GM20000 (cell line): ENCODE results near the gene KIF15.
"Not testable (repeated sequence)": the region's sequence is repeated elsewhere in the genome, so short reads cannot be mapped to it uniquely, and the experiment has no call there.

Experiments used
- DNase-seq: peaks from one replicate; pipeline ENCODE4 v3.0.0; 2012; ENCODE audit warnings: low spot score
- TF ChIP-seq, protein P1 (sequence below): IDR thresholded peaks from 2 replicates; pipeline ENCODE4 v1.5.1; 2012; ENCODE audit warnings: mild to moderate bottlenecking, control low read depth; ENCODE audit errors: extremely low read depth, missing control alignments

The KIF15 gene

DNA sequence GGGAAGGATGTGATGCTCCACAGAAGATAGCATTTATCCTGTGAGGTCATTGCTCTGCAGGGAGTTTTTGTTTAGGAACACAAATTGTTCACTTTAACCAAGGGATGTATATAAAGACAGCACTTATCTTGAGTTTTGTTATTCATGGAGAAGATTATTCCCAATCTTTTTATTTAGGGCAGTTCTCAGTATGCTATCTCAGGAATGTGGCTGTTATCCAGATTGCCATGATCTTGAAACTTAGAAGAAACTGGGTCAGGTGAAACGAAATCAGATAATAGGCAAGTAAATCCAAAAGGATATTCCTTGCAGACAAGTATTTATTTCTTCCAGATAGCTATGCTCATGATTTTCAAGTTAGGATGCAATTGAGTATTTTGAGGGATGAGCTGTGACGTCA lies 80.8 kb downstream of the KIF15 start:
- no peak for DNase-seq
- TF ChIP-seq, protein P1, sequence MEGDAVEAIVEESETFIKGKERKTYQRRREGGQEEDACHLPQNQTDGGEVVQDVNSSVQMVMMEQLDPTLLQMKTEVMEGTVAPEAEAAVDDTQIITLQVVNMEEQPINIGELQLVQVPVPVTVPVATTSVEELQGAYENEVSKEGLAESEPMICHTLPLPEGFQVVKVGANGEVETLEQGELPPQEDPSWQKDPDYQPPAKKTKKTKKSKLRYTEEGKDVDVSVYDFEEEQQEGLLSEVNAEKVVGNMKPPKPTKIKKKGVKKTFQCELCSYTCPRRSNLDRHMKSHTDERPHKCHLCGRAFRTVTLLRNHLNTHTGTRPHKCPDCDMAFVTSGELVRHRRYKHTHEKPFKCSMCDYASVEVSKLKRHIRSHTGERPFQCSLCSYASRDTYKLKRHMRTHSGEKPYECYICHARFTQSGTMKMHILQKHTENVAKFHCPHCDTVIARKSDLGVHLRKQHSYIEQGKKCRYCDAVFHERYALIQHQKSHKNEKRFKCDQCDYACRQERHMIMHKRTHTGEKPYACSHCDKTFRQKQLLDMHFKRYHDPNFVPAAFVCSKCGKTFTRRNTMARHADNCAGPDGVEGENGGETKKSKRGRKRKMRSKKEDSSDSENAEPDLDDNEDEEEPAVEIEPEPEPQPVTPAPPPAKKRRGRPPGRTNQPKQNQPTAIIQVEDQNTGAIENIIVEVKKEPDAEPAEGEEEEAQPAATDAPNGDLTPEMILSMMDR: no peak

DNA sequence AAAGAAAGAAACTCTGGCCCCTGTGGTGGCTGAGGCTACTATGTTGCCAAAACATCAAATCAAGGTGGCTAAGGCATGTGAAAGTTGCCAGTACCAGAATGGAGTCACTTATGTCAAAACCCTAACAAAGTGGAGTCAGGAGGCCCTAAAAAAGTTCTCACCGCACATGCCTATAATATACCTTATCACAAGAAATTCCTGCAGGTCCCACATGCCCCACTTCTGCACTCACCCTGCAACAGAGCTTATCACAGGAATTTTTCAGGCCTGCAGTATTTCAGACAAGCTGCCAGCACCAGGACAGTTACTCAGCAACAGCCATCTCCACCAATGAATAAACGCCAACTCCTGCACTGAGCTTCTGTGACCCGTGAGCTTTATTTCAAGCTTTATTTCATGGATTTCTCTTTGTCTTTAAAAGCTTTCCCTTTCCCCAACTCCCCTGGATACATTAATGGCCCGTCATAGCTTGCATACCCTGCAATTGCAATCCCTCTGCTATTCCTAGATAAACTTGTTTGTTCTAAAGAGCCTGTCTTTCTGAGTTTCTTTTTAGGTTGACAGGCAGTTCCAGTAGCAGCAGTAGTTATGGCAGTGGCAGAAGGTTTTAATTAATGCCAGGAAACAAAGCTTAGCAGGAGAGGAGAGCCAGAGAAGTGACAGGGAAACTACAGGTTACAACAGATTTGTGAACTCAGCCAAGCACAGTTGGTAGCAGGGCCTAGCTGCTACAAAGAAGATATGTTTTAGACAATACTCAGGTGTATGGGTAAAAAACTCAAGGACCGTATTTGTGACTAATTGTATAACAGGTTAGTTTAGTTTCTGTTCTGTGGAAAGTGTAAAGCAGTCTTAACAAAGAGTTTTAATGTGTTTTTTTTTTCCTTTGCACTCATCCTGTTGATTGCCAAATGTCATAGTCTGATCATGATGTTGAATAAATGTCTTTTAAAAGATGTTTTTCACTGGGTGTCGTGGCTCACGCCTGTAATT lies 84.2 kb downstream of the KIF15 start:
- TF ChIP-seq, protein P1: no peak
- DNase-seq: no peak

DNA sequence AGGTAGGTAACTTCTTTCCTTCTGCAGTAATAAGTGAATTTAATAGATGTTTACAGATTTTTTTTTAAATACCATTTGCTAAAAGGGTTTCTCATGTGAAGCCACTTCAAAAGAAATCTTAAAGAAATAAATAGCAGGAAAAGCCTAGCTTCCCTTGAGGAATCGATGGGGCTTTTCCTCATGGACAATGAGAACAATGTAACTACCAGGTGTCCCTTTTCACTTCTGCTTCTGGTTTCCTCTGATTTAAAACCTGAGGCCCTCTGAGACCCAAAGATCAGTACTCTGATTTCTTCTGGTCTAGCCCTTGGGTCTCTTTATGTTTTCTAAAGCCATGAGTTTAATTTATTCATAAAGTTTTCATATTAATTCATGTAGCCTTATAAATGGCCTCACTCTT lies 87.0 kb downstream of the KIF15 start:
- no peak for DNase-seq
- TF ChIP-seq, protein P1: no peak

DNA sequence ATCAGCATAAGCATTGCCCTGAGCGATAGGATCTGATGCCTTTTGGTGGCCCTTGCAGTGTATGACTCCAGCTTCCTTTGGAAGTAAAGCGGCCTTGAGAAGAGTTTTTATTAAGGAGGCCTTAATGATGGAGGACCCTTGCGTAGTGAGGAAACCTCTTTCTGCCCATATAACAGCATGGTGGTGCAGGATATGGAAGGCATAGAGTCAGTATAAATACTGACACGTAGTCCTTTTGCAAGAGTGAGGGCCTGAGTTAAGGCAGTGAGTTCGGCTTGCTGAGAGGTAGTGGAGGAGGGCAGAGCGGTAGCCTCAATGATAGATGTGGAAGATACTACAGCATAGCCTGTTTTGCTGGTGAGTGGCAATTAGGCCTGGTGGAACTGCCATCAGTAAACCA lies 95.1 kb downstream of the KIF15 start:
- DNase-seq: not testable (repeated sequence)

DNA sequence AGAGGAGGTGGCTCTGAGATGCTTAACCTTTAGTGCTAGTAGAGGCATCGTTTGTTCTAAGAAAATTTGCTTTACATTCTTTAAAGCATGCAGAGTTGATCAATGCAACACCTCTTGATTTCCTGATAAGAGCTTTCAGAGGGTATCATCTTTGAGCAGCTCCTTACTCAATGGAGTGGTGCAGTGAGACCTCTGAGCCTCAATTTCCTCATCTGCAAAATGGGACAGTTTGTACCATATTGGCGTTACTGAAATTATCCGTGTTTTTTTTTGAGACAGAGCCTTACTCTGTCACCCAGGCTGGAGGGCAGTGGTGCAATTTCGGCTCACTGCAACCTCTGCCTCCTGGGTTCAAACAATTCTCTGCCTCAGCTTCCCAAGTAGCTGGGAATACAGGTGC lies 98.5 kb downstream of the KIF15 start:
- TF ChIP-seq, protein P1: no peak
- DNase-seq: no peak

DNA sequence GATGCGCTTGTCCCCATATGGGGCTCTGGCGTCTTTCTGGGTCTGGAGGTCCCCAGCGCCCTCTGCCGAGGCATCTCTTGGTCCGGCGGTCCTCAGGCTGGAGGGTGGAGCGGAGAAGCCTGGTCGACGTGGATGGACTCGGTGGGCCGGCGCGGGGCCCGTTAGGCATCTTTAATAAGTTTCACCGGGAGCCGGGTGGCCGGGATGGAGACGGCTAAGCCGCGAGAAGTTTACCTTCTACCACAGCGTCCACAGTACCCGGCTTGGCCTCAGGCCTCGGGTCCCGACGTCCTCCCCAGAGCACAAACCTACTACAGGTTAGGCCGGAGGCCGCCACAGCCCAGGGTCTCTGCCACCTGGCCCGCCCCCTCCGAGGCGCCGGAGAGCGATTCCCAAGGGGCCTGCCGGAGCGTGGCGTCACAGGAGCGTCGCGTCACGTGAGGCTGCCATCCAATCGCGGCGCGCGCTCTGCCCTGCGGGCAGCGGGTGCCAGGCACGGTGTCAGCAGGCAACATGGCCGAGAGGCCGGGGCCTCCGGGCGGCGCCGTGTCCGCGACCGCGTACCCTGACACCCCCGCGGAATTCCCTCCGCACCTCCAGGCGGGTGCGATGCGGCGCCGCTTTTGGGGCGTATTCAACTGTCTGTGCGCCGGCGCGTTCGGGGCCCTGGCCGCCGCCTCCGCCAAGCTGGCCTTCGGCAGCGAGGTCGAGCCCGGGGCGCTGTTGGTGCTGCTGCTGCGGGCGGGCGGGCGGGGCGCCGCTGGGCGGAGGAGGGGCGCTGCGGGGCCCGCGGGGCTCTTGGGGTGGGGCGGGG lies 100.0 kb downstream of the KIF15 start, which contains the start of gene TMEM42:
TSS of gene TMEM42 (plus strand) at position 501 of the 814 bp plus-strand sequence. CDS start at position 514, 13 bp downstream.
- TF ChIP-seq, protein P1: peak; percentile 21
- peak; percentile 98 for DNase-seq

DNA sequence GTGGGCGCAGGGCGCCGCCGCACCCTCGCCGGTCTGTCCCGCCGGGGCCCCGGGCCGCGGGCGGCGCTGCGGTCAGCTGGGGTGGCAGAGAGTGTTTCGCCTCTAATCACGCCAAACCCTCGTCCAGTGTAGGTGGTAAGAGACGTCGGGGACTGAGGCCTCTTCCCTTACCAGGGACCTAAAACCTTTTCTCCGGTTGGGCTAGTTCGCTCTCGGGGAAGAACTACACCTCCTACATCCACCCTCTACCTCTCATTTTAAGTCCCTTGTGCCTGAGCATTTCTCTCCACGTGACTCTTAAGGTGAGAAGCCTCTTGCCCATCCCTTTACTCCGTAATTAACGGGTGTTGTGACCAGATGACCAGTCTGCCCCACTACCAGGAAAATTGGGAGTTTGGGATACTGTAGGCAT lies 100.6 kb downstream of the KIF15 start:
- DNase-seq: no peak
- TF ChIP-seq, protein P1: no peak
